ENCODE measurements around the gene SMIM41.

SMIM41 gene

GRCh38 chr12:52054833-52055730 lies 24.4 kb upstream of the SMIM41 start:
- in situ Hi-C loops (cut with HindIII; ENCODE audit: low pct_unique_long_range_greater_than_20kb, low sequenced_read_pairs): no loop called here
- no peak for DNase-seq (ENCODE audit: low read depth in 1 of 2, low spot score in 1 of 2)

GRCh38 chr12:52055731-52056711 lies 23.5 kb upstream of the SMIM41 start:
- no peak for TF ChIP-seq JUND (IDR thresholded peaks at IDR 0.05; ENCODE audit: low read depth)
- in situ Hi-C loops (cut with HindIII; ENCODE audit: low pct_unique_long_range_greater_than_20kb, low sequenced_read_pairs): no loop called here
- DNase-seq (ENCODE audit: low read depth in 1 of 2, low spot score in 1 of 2): no peak

More at GRCh38 chr12:52054833-52055730, 24.4 kb upstream of the SMIM41 start:
- TF ChIP-seq JUND (IDR thresholded peaks at IDR 0.05; ENCODE audit: low read depth): no peak

- DNase-seq (ENCODE audit: low read depth in 1 of 2, low spot score in 1 of 2): no peak
- in situ Hi-C loops (cut with HindIII; ENCODE audit: low pct_unique_long_range_greater_than_20kb, low sequenced_read_pairs): no loop called here
- no peak for TF ChIP-seq JUND (IDR thresholded peaks at IDR 0.05; ENCODE audit: low read depth)
Measured at GRCh38 chr12:52056801-52057637, 22.5 kb upstream of the SMIM41 start.

- no peak for TF ChIP-seq JUND (IDR thresholded peaks at IDR 0.05; ENCODE audit: low read depth)
- DNase-seq (ENCODE audit: low read depth in 1 of 2, low spot score in 1 of 2): no peak
- in situ Hi-C loops (cut with HindIII; ENCODE audit: low pct_unique_long_range_greater_than_20kb, low sequenced_read_pairs): no loop called here
Measured at GRCh38 chr12:52057638-52058576, 21.6 kb upstream of the SMIM41 start.

- no peak for TF ChIP-seq JUND (IDR thresholded peaks at IDR 0.05; ENCODE audit: low read depth)
- DNase-seq (ENCODE audit: low read depth in 1 of 2, low spot score in 1 of 2): no peak
- in situ Hi-C loops (cut with HindIII; ENCODE audit: low pct_unique_long_range_greater_than_20kb, low sequenced_read_pairs): no loop called here
Measured at GRCh38 chr12:52058631-52059361, 20.7 kb upstream of the SMIM41 start.

GRCh38 chr12:52059582-52060497 lies 19.7 kb upstream of the SMIM41 start:
- in situ Hi-C loops (cut with HindIII; ENCODE audit: low pct_unique_long_range_greater_than_20kb, low sequenced_read_pairs): no loop called here
- TF ChIP-seq JUND (IDR thresholded peaks at IDR 0.05; ENCODE audit: low read depth): no peak
- DNase-seq (ENCODE audit: low read depth in 1 of 2, low spot score in 1 of 2): no peak

GRCh38 chr12:52060498-52061177 lies 18.9 kb upstream of the SMIM41 start:
- no peak for TF ChIP-seq JUND (IDR thresholded peaks at IDR 0.05; ENCODE audit: low read depth)
- no peak for DNase-seq (ENCODE audit: low read depth in 1 of 2, low spot score in 1 of 2)
- in situ Hi-C loops (cut with HindIII; ENCODE audit: low pct_unique_long_range_greater_than_20kb, low sequenced_read_pairs): no loop called here

GRCh38 chr12:52061470-52062166 lies 17.9 kb upstream of the SMIM41 start:
- no peak for TF ChIP-seq JUND (IDR thresholded peaks at IDR 0.05; ENCODE audit: low read depth)
- no peak for DNase-seq (ENCODE audit: low read depth in 1 of 2, low spot score in 1 of 2)
- in situ Hi-C loops (cut with HindIII; ENCODE audit: low pct_unique_long_range_greater_than_20kb, low sequenced_read_pairs): no loop called here

All from T47D (cell line).